IPS DF 4.7 (cell line): Measurements from ENCODE around the gene PAN3.
"Not testable (repeated sequence)": the region's sequence is repeated elsewhere in the genome, so short reads cannot be mapped to it uniquely, and the experiment has no call there.

Experiments
- DNase-seq: peaks from one replicate; pipeline ENCODE4 v3.0.0-alpha.2; 2013; ENCODE audit warnings: low spot score; ENCODE audit errors: extremely low read depth

Gene PAN3, protein sequence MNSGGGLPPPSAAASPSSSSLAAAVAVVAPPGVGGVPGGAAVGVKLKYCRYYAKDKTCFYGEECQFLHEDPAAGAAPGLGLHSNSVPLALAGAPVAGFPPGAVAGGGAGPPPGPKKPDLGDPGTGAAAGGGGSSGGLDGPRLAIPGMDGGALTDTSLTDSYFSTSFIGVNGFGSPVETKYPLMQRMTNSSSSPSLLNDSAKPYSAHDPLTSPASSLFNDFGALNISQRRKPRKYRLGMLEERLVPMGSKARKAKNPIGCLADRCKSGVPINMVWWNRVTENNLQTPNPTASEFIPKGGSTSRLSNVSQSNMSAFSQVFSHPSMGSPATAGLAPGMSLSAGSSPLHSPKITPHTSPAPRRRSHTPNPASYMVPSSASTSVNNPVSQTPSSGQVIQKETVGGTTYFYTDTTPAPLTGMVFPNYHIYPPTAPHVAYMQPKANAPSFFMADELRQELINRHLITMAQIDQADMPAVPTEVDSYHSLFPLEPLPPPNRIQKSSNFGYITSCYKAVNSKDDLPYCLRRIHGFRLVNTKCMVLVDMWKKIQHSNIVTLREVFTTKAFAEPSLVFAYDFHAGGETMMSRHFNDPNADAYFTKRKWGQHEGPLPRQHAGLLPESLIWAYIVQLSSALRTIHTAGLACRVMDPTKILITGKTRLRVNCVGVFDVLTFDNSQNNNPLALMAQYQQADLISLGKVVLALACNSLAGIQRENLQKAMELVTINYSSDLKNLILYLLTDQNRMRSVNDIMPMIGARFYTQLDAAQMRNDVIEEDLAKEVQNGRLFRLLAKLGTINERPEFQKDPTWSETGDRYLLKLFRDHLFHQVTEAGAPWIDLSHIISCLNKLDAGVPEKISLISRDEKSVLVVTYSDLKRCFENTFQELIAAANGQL

GRCh38 chr13:28138012-28138755 is at the start of gene PAN3:
TSS of gene PAN3 (plus strand) at chr13:28138545. CDS start at chr13:28138658, 113 bp downstream.
- DNase-seq = no peak

- no peak for DNase-seq
Measured at GRCh38 chr13:28089065-28089464, 49.3 kb upstream of the PAN3 start.

- DNase-seq = no peak
Measured at GRCh38 chr13:28092431-28092830, 45.9 kb upstream of the PAN3 start.

GRCh38 chr13:28093881-28094280 is 44.5 kb upstream of the PAN3 start:
- DNase-seq = no peak

DNA sequence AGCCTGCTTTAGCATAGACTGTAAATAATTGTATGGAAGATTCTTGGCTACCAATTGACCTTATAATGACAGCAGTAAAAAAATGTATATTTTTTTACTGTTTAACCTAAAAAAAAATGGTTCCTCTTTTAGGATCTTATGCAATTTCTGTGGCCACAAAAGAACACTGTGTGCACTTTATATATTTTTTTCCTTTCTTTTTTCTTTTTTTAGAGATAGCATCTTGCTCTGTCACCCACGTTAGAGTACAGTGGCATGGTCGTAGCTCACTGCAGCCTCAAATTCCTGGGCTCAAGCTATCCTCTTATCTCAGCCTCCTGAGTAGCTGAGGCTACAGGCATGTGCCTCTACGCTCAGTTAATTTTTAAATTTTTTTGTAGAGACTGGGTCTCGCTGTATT is 44.0 kb upstream of the PAN3 start:
- DNase-seq = no peak

DNA sequence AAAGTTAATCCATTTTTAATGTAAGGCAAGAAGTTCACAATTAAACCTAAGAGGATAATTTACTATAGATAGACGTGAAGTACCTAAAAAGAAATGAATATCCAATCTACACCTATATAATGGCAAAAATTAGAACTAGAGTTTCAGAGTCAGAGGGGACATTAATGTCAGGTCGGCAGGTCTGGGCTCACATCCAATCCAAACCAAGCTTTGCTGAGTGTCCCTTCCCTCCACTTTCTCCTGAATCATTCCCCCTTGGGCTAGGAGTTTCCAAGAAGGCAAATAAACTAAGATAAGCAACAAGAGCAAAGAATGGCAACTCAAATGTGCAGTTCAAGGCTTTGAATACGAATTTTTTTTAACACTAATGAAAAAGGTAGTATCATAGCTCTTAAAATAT is 40.8 kb upstream of the PAN3 start:
- no peak for DNase-seq

- no peak for DNase-seq
Measured at GRCh38 chr13:28099396-28100149, 38.8 kb upstream of the PAN3 start.

GRCh38 chr13:28100150-28101121 is 37.9 kb upstream of the PAN3 start, which contains the start of gene FLT3:
TSS of gene FLT3 (minus strand) at chr13:28100576. CDS start at chr13:28100510, 66 bp downstream.
- DNase-seq = no peak

DNA sequence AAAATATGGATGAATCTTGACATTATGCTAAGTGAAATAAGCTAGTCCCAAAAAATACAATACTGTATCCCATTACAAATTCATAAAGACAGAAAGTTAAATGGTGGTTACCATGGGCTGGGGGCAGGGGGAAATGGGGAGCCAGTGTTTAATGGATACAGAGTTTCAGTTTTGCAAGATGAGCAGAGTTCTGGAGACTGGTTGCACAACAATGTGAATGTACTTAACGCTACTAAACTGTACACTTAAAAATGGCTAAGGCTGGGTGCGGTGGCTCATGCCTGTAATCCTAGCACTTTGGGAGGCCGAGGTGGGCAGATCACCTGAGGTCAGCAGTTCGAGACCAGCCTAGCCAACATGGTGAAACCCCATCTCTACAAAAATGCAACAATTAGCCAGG is 36.5 kb upstream of the PAN3 start:
- DNase-seq = not testable (repeated sequence)

- no peak for DNase-seq
Measured at GRCh38 chr13:28106976-28107375, 31.4 kb upstream of the PAN3 start.

- no peak for DNase-seq
Measured at GRCh38 chr13:28110414-28110813, 27.9 kb upstream of the PAN3 start.

DNA sequence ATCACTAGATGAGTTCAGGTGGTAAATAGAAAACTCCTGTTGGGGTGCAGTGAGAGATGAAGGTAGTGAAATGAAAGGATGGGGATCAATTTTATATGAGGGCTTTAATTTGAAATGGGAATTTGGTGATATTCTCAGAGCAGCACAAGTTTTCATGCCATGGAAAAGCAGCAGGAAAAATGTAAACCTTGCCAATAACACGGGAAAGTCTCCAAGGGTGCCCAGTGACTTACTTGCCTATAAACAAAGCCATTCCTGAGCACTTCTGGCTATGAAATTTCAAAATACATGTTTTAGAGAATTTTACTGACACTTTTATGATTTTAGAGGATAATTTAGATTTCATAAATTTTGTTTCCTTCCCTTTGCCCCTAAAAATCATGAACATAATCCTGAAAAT is 21.6 kb upstream of the PAN3 start:
- no peak for DNase-seq

- DNase-seq = no peak
Measured at GRCh38 chr13:28117689-28118377, 20.5 kb upstream of the PAN3 start.

- no peak for DNase-seq
Measured at GRCh38 chr13:28120317-28120716, 18.0 kb upstream of the PAN3 start.

DNA sequence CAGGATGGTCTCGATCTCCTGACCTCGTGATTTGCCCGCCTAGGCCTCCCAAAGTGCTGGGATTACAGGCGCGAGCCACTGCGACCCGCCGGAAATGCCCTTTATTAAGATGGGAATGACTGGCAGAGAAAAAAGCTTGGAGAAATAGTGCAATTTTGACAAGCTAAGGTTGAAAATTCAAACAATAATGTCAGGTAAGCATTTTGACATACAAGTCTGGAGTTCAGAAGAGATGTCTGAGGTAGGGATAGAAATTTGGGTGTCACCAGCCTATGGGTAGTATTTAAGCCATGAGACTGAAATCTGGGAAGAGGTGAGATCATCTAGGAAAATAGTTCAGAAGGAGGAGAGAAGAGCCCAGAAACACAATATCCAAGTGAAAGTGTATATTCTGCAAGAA is 17.1 kb upstream of the PAN3 start:
- no peak for DNase-seq

GRCh38 chr13:28128030-28128429 is 10.3 kb upstream of the PAN3 start:
- no peak for DNase-seq

GRCh38 chr13:28128926-28129325 is 9.4 kb upstream of the PAN3 start:
- no peak for DNase-seq

DNA sequence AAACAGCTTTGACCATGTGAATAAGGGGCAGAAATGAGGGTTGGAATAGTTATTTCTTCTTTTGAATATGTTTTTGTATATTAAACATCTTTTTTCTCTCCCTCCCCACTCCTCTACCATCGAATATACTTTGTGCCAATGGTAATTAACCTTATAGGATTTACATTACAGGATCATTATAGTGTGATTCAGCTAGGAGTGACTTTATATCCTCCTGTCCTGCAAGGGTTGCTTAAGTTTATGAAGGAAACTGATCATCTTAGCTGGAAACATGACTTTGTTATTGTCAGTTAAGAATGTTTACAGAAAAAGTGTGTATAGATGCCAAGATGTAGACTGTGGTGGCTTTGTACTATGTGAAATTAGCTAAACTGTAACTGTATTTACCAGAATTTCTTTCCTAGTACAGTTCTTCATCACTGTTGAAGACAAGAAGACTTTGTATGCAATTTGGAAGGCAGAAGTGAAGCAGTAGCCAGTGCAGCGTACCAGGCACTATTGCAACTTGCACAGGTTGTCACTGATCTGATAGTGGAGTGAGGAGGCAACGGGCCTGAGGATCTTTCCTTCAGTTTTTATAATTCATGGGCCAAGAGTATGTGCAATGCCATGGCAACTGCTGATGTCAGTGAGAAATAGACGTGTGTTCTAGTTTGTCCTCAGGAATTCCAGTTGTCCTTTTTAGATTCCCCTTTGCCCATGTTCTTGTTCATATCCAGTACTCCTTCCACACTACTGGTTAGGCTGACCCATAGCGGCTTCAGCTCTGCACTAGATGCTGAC is 8.2 kb upstream of the PAN3 start:
- no peak for DNase-seq
